Measurements from ENCODE around the gene KLRD1.
A peak's percentile ranks its signal among the peaks of the same experiment; 100 is the strongest.
"Not testable (repeated sequence)": the region's sequence is repeated elsewhere in the genome, so short reads cannot be mapped to it uniquely, and the experiment has no call there.

Gene KLRD1

DNA sequence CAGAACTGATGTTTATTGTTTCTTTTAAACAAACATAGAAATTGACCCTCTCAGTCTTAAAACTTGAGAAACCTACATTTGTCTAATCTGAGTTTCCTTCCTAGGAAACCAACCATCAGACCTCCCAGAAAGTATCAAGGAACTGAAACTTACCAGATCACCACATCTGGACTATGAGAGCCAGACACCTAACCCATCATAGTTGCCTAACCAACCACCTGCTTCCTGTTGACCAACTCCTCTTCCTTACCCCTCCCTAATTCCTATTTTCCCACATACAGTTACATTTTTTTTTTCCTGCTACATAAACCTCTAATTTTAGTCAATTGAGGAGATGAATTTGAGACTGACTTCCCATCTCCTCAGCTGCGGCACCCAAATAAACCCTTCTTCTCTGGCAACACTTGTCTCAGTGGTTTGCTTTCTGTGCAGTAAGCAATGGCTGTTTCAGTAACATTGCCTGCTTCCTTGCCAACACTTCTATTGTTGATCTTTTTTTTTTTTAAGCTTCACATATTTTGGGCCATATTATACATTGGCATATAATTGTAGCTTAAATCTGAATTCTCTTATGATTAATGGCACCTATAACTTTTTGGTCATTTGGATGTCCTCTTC lies 34.3 kb downstream of the KLRD1 start:
- ChIA-PET CTCF (interaction anchor here (0.7 kb wide), 2 partner anchors 11 to 29 kb away, joined by 3 read pairs; no protein-coding TSS in a partner anchor), POLR2A (no interaction called here)
- TF ChIP-seq SUZ12 (IDR thresholded peaks at IDR 0.05), result no peak
- no peak for TF ChIP-seq FOXK2 (IDR thresholded peaks at IDR 0.05)
- TF ChIP-seq CTBP1 (IDR thresholded peaks at IDR 0.05; ENCODE audit: borderline replicate concordance), result no peak
- TF ChIP-seq ARNT (IDR thresholded peaks at IDR 0.05), result no peak
- no peak for TF ChIP-seq ZNF384 (IDR thresholded peaks at IDR 0.05)
- TF ChIP-seq PKNOX1 (IDR thresholded peaks at IDR 0.05), result no peak
- TF ChIP-seq LEF1 (IDR thresholded peaks at IDR 0.05; ENCODE audit: borderline replicate concordance), result no peak
- TF ChIP-seq HDGF (IDR thresholded peaks at IDR 0.05; ENCODE audit: borderline replicate concordance), result no peak
- TF ChIP-seq BHLHE40 (IDR thresholded peaks at IDR 0.05; ENCODE audit: borderline replicate concordance), result no peak
- no peak for TF ChIP-seq FOXA1 (IDR thresholded peaks at IDR 0.05)
- no peak for TF ChIP-seq ELF4 (IDR thresholded peaks at IDR 0.05)
- no peak for TF ChIP-seq L3MBTL2 (conservative IDR thresholded peaks at IDR 0.05)
- TF ChIP-seq FOXM1 (IDR thresholded peaks at IDR 0.05; ENCODE audit: borderline replicate concordance), result no peak
- no peak for TF ChIP-seq SP1 (IDR thresholded peaks at IDR 0.05)
- TF ChIP-seq NFRKB (IDR thresholded peaks at IDR 0.05), result no peak
- no peak for TF ChIP-seq TARDBP (IDR thresholded peaks at IDR 0.05)
- no peak for DNase-seq (ENCODE audit: extremely low spot score)

DNA sequence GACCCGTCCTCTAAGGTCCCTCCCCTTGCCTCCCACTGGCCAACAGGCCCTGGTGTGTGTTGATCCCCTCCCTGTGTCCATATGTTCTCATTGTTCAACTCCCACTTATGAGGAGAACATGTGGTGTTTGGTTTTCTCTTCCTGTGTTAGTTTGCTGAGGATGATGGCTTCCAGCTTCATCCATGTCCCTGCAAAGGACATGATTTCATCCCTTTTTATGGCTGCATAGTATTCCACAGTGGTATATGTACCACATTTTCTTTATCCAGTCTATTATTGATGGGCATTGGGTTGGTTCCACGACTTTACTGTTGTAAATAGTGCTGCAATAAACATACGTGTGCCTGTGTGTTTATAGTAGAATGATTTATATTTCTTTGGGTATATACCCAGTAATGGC lies 43.8 kb downstream of the KLRD1 start:
- DNase-seq (ENCODE audit: extremely low spot score); CTCF ChIA-PET; POLR2A ChIA-PET: not testable (repeated sequence)

DNA sequence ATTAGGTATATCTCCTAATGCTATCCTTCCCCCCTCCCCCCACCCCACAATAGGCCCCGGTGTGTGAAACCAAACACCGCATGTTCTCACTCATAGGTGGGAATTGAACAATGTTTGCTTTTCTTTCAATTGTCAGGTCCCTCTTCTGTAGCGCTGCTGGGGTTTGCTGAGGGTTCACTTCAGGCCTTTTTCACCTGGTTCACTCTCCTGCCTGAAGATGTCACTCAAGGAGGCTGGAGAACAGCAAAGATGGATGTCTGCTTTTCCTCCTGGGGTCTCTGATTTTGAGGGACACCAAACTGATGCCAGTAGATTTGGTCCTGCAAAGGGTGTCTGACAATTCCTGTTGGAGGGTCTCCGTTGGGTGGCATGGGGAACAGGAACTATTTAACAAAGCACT lies 46.4 kb downstream of the KLRD1 start:
- TF ChIP-seq ELF4 (IDR thresholded peaks at IDR 0.05) (no peak), TARDBP (IDR thresholded peaks at IDR 0.05) (no peak), FOXA1 (IDR thresholded peaks at IDR 0.05) (no peak), FOXM1 (IDR thresholded peaks at IDR 0.05; ENCODE audit: borderline replicate concordance) (no peak), ARNT (IDR thresholded peaks at IDR 0.05) (no peak), SP1 (IDR thresholded peaks at IDR 0.05) (no peak), ZNF384 (IDR thresholded peaks at IDR 0.05) (no peak), LEF1 (IDR thresholded peaks at IDR 0.05; ENCODE audit: borderline replicate concordance) (no peak)
- DNase-seq (ENCODE audit: extremely low spot score), result no peak
- ChIA-PET CTCF (no interaction called here), POLR2A (no interaction called here)

DNA sequence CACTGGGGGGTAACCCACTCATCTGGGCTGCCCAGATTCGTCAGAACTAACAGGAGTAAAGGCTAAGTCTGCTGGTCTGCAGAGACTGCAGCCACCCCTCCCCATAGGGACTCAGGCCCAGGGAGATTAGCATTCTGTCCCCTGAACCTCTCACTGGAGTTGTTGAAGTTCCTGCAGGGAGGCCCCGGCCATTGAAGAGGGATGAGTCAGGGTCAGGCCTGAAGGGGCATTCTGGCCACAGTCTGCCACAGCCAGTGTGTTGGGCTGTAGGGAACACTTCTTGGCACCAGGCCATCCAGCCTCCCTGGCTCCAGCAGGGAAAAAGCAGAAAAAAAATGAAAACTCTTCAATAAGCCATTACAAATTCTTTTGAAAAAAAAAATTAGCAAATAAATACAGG lies 46.8 kb downstream of the KLRD1 start:
- ChIA-PET CTCF (no interaction called here), POLR2A (no interaction called here)
- no peak for DNase-seq (ENCODE audit: extremely low spot score)
- TF ChIP-seq LEF1 (IDR thresholded peaks at IDR 0.05; ENCODE audit: borderline replicate concordance), result no peak
- TF ChIP-seq ZNF384 (IDR thresholded peaks at IDR 0.05), result no peak
- TF ChIP-seq CTBP1 (IDR thresholded peaks at IDR 0.05; ENCODE audit: borderline replicate concordance), result no peak
- TF ChIP-seq HDGF (IDR thresholded peaks at IDR 0.05; ENCODE audit: borderline replicate concordance), result no peak
- no peak for TF ChIP-seq FOXK2 (IDR thresholded peaks at IDR 0.05)
- no peak for TF ChIP-seq ARNT (IDR thresholded peaks at IDR 0.05)
- no peak for TF ChIP-seq PKNOX1 (IDR thresholded peaks at IDR 0.05)
- no peak for TF ChIP-seq SP1 (IDR thresholded peaks at IDR 0.05)
- TF ChIP-seq BHLHE40 (IDR thresholded peaks at IDR 0.05; ENCODE audit: borderline replicate concordance), result no peak
- TF ChIP-seq L3MBTL2 (conservative IDR thresholded peaks at IDR 0.05), result no peak
- TF ChIP-seq ELF4 (IDR thresholded peaks at IDR 0.05), result no peak
- no peak for TF ChIP-seq SUZ12 (IDR thresholded peaks at IDR 0.05)
- TF ChIP-seq NFRKB (IDR thresholded peaks at IDR 0.05), result no peak
- no peak for TF ChIP-seq FOXM1 (IDR thresholded peaks at IDR 0.05; ENCODE audit: borderline replicate concordance)

DNA sequence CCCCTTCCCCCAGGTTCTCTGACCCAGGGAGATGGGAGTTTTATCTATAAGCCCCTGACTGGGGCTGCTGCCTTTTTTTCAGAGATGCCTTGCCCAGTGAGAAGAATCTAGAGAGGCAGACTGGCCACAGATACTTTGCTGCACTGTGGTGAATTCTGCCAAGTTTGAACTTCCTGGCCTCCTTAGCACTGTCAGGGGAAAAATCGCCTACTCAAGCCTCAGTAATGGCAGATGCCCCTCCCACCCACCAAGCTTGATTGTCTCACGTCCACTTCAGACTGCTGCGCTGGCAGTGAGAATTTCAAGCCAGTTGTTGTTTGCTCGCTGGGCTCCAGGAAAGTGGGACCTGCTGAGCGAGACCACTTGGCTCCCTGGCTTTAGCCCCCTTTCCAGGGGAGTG lies 50.5 kb downstream of the KLRD1 start:
- no peak for TF ChIP-seq LEF1 (IDR thresholded peaks at IDR 0.05; ENCODE audit: borderline replicate concordance)
- no peak for TF ChIP-seq ELF4 (IDR thresholded peaks at IDR 0.05)
- TF ChIP-seq NFRKB (IDR thresholded peaks at IDR 0.05), result no peak
- no peak for TF ChIP-seq TARDBP (IDR thresholded peaks at IDR 0.05)
- no peak for TF ChIP-seq SP1 (IDR thresholded peaks at IDR 0.05)
- TF ChIP-seq CTBP1 (IDR thresholded peaks at IDR 0.05; ENCODE audit: borderline replicate concordance), result no peak
- TF ChIP-seq BHLHE40 (IDR thresholded peaks at IDR 0.05; ENCODE audit: borderline replicate concordance), result no peak
- TF ChIP-seq FOXM1 (IDR thresholded peaks at IDR 0.05; ENCODE audit: borderline replicate concordance), result no peak
- TF ChIP-seq ARNT (IDR thresholded peaks at IDR 0.05), result no peak
- DNase-seq (ENCODE audit: extremely low spot score), result no peak
- CTCF ChIA-PET, result interaction anchor here (0.6 kb wide), 1 partner anchor 26 kb away, joined by 3 read pairs; no protein-coding TSS in a partner anchor

DNA sequence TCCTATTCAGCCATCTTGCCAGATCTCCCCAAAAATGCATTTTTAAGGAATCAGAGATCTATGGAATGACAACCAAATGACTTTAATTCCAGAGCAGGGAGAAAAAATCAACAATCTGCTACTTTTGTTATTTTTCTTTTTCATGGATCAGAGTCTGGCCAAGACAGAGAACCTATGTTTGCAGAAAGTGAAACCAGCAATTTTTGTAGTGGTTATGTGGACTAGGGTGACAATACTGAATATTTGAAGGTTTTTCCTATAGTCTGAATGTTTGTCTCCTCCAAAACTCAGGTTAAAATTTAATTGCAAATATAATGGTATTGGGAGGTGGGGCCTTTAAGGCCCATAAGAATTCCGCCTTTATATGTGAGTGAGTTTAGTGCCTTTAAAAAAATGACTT lies 51.3 kb downstream of the KLRD1 start:
- POLR2A ChIA-PET, result no interaction called here
- TF ChIP-seq FOXM1 (IDR thresholded peaks at IDR 0.05; ENCODE audit: borderline replicate concordance), result no peak
- TF ChIP-seq BHLHE40 (IDR thresholded peaks at IDR 0.05; ENCODE audit: borderline replicate concordance), result no peak
- TF ChIP-seq TARDBP (IDR thresholded peaks at IDR 0.05), result no peak
- TF ChIP-seq ELF4 (IDR thresholded peaks at IDR 0.05), result no peak
- CTCF ChIA-PET, result no interaction called here
- DNase-seq (ENCODE audit: extremely low spot score), result no peak

More for the DNA sequence above, 50.5 kb downstream of the KLRD1 start:
- POLR2A ChIA-PET, result no interaction called here

- ChIA-PET POLR2A (interaction anchor here (0.7 to 1.0 kb wide), 5 partner anchors 21 to 147 kb away, joined by 3 read pairs; no protein-coding TSS in a partner anchor), CTCF (no interaction called here)
- DNase-seq (ENCODE audit: extremely low spot score), result peak; percentile 31
- TF ChIP-seq FOXK2 (IDR thresholded peaks at IDR 0.05) (no peak), HDGF (IDR thresholded peaks at IDR 0.05; ENCODE audit: borderline replicate concordance) (no peak), PKNOX1 (IDR thresholded peaks at IDR 0.05) (peak; percentile 98), FOXM1 (IDR thresholded peaks at IDR 0.05; ENCODE audit: borderline replicate concordance) (no peak), ARNT (IDR thresholded peaks at IDR 0.05) (no peak), NFRKB (IDR thresholded peaks at IDR 0.05) (0 out of 2 replicates have a peak, but pooled peaks have one; percentile 36)
Observed at GRCh38 chr12:10361084-10361483, 53.4 kb downstream of the KLRD1 start.

All from HEK293T (cell line).